PFSK-1 (cell line): ENCODE measurements around the gene SFTPD.

ENCODE experiments used
- FOXP2 ChIP-seq: optimal IDR thresholded peaks from 2 replicates; pipeline ENCODE3; 2011; ENCODE audit warnings: borderline replicate concordance, control low read depth, inconsistent platforms; ENCODE audit not compliant: insufficient read depth; ENCODE audit errors: extremely low read length, extremely low read depth
- POLR2AphosphoS5 ChIP-seq: IDR thresholded peaks from 2 replicates; pipeline ENCODE4 v1.6.1; 2012; ENCODE audit warnings: low read depth, mild to moderate bottlenecking, control low read depth, low read length, moderate library complexity
- SIN3A ChIP-seq: IDR thresholded peaks from 2 replicates; pipeline ENCODE4 v1.6.1; 2012; ENCODE audit warnings: mild to moderate bottlenecking, low read length, moderate library complexity, borderline replicate concordance; ENCODE audit not compliant: insufficient read depth
- TAF1 ChIP-seq: IDR thresholded peaks from 2 replicates; pipeline ENCODE4 v1.6.1; 2012; ENCODE audit warnings: low read length, control low read depth, borderline replicate concordance; ENCODE audit not compliant: insufficient read depth
- TF ChIP-seq, protein P1 (sequence below), 2 experiments: IDR thresholded peaks; 2 replicates each; pipeline versions ENCODE4 v1.6.1 to v1.8.0; 2011 to 2012; ENCODE audit warnings: low read depth in 2 of 2, low read length in 2 of 2, control low read depth in 1 of 2, inconsistent platforms in 1 of 2, mild to moderate bottlenecking in 1 of 2, moderate library complexity in 1 of 2; ENCODE audit not compliant: insufficient read depth in 1 of 2

Gene SFTPD

GRCh38 chr10:79981450-79982361, 32.8 kb upstream of the SFTPD start:
- TF ChIP-seq POLR2AphosphoS5, result no peak

- TF ChIP-seq FOXP2 (no peak), POLR2AphosphoS5 (no peak), SIN3A (no peak), TAF1 (no peak)
- TF ChIP-seq, protein P1, sequence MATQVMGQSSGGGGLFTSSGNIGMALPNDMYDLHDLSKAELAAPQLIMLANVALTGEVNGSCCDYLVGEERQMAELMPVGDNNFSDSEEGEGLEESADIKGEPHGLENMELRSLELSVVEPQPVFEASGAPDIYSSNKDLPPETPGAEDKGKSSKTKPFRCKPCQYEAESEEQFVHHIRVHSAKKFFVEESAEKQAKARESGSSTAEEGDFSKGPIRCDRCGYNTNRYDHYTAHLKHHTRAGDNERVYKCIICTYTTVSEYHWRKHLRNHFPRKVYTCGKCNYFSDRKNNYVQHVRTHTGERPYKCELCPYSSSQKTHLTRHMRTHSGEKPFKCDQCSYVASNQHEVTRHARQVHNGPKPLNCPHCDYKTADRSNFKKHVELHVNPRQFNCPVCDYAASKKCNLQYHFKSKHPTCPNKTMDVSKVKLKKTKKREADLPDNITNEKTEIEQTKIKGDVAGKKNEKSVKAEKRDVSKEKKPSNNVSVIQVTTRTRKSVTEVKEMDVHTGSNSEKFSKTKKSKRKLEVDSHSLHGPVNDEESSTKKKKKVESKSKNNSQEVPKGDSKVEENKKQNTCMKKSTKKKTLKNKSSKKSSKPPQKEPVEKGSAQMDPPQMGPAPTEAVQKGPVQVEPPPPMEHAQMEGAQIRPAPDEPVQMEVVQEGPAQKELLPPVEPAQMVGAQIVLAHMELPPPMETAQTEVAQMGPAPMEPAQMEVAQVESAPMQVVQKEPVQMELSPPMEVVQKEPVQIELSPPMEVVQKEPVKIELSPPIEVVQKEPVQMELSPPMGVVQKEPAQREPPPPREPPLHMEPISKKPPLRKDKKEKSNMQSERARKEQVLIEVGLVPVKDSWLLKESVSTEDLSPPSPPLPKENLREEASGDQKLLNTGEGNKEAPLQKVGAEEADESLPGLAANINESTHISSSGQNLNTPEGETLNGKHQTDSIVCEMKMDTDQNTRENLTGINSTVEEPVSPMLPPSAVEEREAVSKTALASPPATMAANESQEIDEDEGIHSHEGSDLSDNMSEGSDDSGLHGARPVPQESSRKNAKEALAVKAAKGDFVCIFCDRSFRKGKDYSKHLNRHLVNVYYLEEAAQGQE (IDR thresholded peaks at IDR 0.05; ENCODE audit: insufficient read depth in 1 of 2, low read depth in 2 of 2, low read length in 2 of 2), result no peak
Measured at GRCh38 chr10:79980711-79981110, 31.8 kb upstream of the SFTPD start.

DNA sequence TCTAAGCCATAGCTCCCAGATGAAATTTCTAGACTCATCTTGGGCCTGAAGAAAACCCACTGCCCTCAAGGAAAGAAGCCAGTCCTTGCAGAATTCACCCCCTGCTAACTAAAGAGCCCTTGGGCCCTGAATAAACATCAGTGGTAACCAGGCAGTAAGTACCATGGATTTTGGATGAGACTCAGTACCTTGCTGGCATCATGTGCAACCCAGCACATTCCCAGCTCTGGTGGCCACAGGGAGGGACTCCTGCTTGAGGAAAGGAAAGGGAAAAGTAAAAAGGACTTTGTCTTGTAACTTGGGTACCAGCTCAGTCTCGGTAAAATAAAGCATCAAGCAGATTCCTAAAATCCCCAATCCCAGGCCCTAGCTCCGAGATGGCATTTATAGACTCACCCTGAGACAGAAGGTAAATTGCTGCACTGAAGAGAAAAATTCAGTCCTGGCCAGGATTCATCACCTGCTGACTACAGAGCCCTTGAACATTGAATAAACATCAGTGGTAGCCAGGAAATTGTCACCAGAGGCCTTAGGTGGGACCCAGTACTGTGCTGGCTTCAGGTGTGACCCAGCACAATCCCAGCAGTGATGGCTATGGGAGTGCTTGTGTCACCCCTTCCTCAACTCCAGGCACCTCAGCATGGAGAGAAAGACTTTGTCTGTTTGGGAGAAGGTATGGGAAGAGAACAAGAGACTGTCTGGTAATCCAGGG, 31.2 kb upstream of the SFTPD start:
- TF ChIP-seq POLR2AphosphoS5 (no peak), SIN3A (no peak), TAF1 (no peak), FOXP2 (no peak)
- TF ChIP-seq, protein P1 (IDR thresholded peaks at IDR 0.05; ENCODE audit: insufficient read depth in 1 of 2, low read depth in 2 of 2, low read length in 2 of 2), result no peak

DNA sequence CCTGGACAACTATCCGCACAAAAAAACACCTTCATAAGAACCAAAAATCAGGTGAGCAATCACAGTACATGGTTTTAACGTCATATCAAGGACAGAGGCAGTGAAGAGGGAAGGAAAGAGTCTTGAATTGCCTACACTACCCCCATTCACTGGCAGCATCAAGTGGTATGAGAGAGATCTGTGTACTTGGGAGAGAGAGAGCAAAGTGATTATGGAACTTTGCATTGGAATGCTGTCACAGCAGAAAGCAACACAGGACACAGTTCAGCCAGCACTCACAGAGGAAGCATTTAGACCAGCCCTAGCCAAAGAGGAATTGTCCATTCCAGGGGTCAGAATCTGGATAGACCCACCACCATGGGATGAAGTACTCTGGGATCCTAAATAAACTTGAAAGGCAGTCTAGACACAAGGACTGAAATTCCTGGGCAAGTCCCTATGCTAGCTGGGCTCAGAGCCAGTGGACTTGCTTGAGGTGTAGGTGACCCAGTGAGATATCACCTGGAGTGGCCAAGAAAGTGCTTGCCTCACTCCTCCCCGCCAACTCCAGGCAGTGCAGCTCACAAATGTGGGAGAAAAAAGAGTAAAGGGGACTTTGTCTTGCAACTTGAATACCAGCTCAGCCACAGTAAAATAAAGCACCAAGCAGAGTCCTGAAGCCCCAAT, 30.5 kb upstream of the SFTPD start:
- TF ChIP-seq TAF1 (no peak), FOXP2 (no peak), SIN3A (no peak), POLR2AphosphoS5 (no peak)
- TF ChIP-seq, protein P1 (IDR thresholded peaks at IDR 0.05; ENCODE audit: insufficient read depth in 1 of 2, low read depth in 2 of 2, low read length in 2 of 2), result no peak

DNA sequence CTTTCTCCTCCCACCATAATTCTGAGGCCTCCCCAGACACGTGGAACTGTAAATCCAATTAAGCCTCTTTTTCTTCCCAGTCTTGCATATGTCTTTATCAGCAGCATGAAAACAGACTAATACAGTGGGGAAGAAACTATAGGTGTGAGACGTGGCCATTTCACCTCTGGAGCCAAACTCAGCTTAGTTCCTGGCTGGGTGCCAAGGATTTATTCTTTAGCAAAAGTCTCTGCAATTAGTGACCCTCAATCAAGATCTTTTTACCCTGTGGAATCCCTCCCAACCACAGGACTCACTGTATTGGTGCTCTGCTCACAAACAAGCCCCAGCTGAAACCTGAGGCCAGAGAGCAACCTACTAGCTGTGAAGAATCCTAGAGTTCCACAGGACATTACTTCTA, 28.1 kb upstream of the SFTPD start:
- TF ChIP-seq FOXP2 (no peak), POLR2AphosphoS5 (no peak), TAF1 (no peak)
- TF ChIP-seq, protein P1 (IDR thresholded peaks at IDR 0.05; ENCODE audit: insufficient read depth in 1 of 2, low read depth in 2 of 2, low read length in 2 of 2), result no peak
